GM12878 (cell line): ENCODE measurements around the gene TYSND1. TPM values are rescaled to one million over a fixed set of nuclear protein-coding genes. Genes with fewer than 3 reads are reported as not detected.

Experiments used
- GATAD2B ChIP-seq: fragments of 450-650 bp; conservative IDR thresholded peaks from 2 replicates; pipeline ENCODE4 v1.6.1; 2017; ENCODE audit warnings: low read depth, mild to moderate bottlenecking, moderate library complexity
- IRF3 ChIP-seq: fragments of 450-650 bp; IDR thresholded peaks from 2 replicates; pipeline ENCODE4 v1.6.1; 2014; ENCODE audit warnings: mild to moderate bottlenecking
- JUNB ChIP-seq: IDR thresholded peaks from 2 replicates; pipeline ENCODE4 v1.6.1; 2016; ENCODE audit warnings: antibody characterized with exemption, mild to moderate bottlenecking
- MLLT1 ChIP-seq: fragments of 450-650 bp; IDR thresholded peaks from 2 replicates; pipeline ENCODE4 v1.6.1; 2016; ENCODE audit warnings: mild to moderate bottlenecking
- NFIC ChIP-seq: IDR thresholded peaks from 2 replicates; pipeline ENCODE4 v1.6.1; 2012; ENCODE audit warnings: low read depth, mild to moderate bottlenecking, inconsistent platforms, low read length, moderate library complexity
- NFXL1 ChIP-seq: fragments of 450-650 bp; IDR thresholded peaks from 2 replicates; pipeline ENCODE4 v1.6.1; 2017; ENCODE audit warnings: antibody characterized with exemption, mild to moderate bottlenecking, borderline replicate concordance
- PKNOX1 ChIP-seq: fragments of 450-650 bp; IDR thresholded peaks from 2 replicates; pipeline ENCODE4 v1.6.1; 2016; ENCODE audit warnings: mild to moderate bottlenecking
- POLR2AphosphoS2 ChIP-seq: IDR thresholded peaks from 2 replicates; pipeline ENCODE4 v1.6.1; 2011; ENCODE audit warnings: low read depth, mild to moderate bottlenecking, low read length, improper control_type of control experiment, moderate library complexity
- SIX5 ChIP-seq: IDR thresholded peaks from 2 replicates; pipeline ENCODE4 v1.6.1; 2011; ENCODE audit warnings: mild to moderate bottlenecking, low read depth, low read length, moderate library complexity; ENCODE audit not compliant: severe bottlenecking
- SRF ChIP-seq, 2 experiments: IDR thresholded peaks; 2 replicates each; pipeline ENCODE4 v1.6.1; 2011; ENCODE audit warnings: low read depth in 2 of 2, low read length in 2 of 2, mild to moderate bottlenecking in 1 of 2, moderate library complexity in 1 of 2
- TBL1XR1 ChIP-seq: IDR thresholded peaks from 2 replicates; pipeline ENCODE4 v1.6.1; 2012; ENCODE audit warnings: low read depth, low read length, improper control_type of control experiment
- TCF7 ChIP-seq: IDR thresholded peaks from 2 replicates; pipeline ENCODE4 v1.6.1; 2014; ENCODE audit warnings: antibody characterized with exemption, borderline replicate concordance
- ZBTB4 ChIP-seq: fragments of 450-650 bp; formaldehyde crosslinking; IDR thresholded peaks from 2 replicates; pipeline ENCODE4 v1.4.0; 2022; ENCODE audit warnings: mild to moderate bottlenecking, moderate library complexity
- ZNF217 ChIP-seq: fragments of 450-650 bp; IDR thresholded peaks from 2 replicates; pipeline ENCODE4 v1.6.1; 2017; ENCODE audit warnings: antibody characterized with exemption, mild to moderate bottlenecking
- ZNF622 ChIP-seq: fragments of 450-650 bp; IDR thresholded peaks from 2 replicates; pipeline ENCODE4 v1.6.1; 2017; ENCODE audit warnings: mild to moderate bottlenecking, inconsistent platforms
- polyA plus RNA-seq, 11 experiments: library from polyadenylated mRNA; depleted of rRNA in 4 of 11; unstranded in 6 of 11; stranded (reverse) in 5 of 11; fragments of >200 nt; fragmentation: Nextera tagmentation in 4 of 11; fragmentation: Illumina TruSeq in 1 of 11; extraction: Ambion mirVana in 4 of 11; extraction: Trizol in 1 of 11; gene quantifications; 1 replicate in 1 of 11; 2 replicates in 10 of 11; pipeline versions ENCODE4 v1.2.1 to v1.2.3, GENCODE V29; 2011 to 2016; ENCODE audit warnings: inconsistent platforms in 2 of 11, missing spikeins in 2 of 11, low read depth in 1 of 11
- total RNA-seq, 4 experiments: library from RNA; depleted of rRNA in 3 of 4; stranded (reverse); fragments of >200 nt in 3 of 4; fragmentation: Illumina TruSeq in 1 of 4; extraction: Trizol in 1 of 4; gene quantifications; 2 replicates each; pipeline versions ENCODE4 v1.2.1 to v1.2.3, GENCODE V29; 2013 to 2021
- TF ChIP-seq, protein P1 (sequence below): IDR thresholded peaks from 2 replicates; pipeline ENCODE4 v1.6.1; 2012; ENCODE audit warnings: low read depth, low read length, improper control_type of control experiment
- TF ChIP-seq, protein P2 (sequence below): fragments of 450-650 bp; IDR thresholded peaks from 2 replicates; pipeline ENCODE4 v1.6.1; 2017; ENCODE audit warnings: mild to moderate bottlenecking, moderate library complexity

TYSND1 gene
- total and polyA plus RNA-seq, 10 of the 15 experiments (the other 5 are each of a cell fraction or from before 2014, with no cell fraction given) = 1.9 to 21.4 (median 12.0) TPM

DNA sequence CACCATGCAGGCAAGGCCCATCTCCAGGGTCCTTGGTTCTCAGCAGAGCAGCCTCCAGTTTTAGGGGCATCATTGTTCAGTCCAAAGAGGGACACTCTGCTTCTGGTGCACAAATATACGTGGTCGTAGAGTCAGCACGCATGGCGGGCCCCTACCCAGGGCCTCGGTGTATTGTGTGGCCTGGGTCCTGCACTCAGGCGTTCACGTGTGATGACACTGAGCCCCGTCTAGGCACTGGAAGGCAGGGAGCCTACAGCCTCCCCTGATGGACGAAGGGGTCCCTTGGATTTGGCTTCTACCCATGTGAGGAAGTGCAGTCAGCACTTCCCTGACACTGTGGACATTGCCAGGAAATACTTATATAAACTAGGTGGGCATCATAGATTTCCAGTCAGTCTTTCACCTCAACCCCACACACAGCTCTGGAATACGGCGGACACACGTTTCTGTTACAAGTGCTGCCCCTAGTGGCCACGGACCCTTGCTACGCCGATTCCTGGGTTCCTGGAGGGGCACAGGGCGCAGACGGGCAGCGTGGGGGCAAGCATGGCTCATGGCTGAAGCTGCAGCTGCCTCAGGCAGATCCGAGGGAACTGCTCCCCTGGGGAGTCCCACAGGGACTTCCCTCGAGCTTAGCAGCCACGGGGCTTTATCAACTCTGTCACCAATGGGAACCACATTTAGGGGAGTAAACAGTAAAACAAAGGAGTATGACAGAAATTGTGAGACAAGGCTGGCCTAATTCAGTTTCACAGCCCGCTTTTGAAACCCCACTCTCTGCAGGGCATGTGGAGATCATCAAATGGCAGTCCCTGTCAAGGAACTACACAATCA is 39.3 kb downstream of the TYSND1 start (continued):
- TF ChIP-seq GATAD2B (peak; percentile 99), MLLT1 (no peak), TBL1XR1 (0 out of 2 replicates have a peak, but pooled peaks have one; percentile 26), NFIC (peak; percentile 27; the same call in 1 of the 2 replicates), POLR2AphosphoS2 (no peak), SIX5 (no peak), SRF (IDR thresholded peaks at IDR 0.05; ENCODE audit: low read depth in 2 of 2, low read length in 2 of 2) (no peak), PKNOX1 (peak; percentile 67; the same call in 1 of the 2 replicates), ZNF622 (no peak), ZNF217 (no peak; the same call in 1 of the 2 replicates), NFXL1 (no peak), IRF3 (no peak), JUNB (peak; percentile 31; the same call in 1 of the 2 replicates), ZBTB4 (CRISPR knock-in tag) (no peak), TCF7 (peak; percentile 64)
- TF ChIP-seq, protein P1, sequence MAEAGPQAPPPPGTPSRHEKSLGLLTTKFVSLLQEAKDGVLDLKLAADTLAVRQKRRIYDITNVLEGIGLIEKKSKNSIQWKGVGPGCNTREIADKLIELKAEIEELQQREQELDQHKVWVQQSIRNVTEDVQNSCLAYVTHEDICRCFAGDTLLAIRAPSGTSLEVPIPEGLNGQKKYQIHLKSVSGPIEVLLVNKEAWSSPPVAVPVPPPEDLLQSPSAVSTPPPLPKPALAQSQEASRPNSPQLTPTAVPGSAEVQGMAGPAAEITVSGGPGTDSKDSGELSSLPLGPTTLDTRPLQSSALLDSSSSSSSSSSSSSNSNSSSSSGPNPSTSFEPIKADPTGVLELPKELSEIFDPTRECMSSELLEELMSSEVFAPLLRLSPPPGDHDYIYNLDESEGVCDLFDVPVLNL = no peak
- TF ChIP-seq, protein P2, sequence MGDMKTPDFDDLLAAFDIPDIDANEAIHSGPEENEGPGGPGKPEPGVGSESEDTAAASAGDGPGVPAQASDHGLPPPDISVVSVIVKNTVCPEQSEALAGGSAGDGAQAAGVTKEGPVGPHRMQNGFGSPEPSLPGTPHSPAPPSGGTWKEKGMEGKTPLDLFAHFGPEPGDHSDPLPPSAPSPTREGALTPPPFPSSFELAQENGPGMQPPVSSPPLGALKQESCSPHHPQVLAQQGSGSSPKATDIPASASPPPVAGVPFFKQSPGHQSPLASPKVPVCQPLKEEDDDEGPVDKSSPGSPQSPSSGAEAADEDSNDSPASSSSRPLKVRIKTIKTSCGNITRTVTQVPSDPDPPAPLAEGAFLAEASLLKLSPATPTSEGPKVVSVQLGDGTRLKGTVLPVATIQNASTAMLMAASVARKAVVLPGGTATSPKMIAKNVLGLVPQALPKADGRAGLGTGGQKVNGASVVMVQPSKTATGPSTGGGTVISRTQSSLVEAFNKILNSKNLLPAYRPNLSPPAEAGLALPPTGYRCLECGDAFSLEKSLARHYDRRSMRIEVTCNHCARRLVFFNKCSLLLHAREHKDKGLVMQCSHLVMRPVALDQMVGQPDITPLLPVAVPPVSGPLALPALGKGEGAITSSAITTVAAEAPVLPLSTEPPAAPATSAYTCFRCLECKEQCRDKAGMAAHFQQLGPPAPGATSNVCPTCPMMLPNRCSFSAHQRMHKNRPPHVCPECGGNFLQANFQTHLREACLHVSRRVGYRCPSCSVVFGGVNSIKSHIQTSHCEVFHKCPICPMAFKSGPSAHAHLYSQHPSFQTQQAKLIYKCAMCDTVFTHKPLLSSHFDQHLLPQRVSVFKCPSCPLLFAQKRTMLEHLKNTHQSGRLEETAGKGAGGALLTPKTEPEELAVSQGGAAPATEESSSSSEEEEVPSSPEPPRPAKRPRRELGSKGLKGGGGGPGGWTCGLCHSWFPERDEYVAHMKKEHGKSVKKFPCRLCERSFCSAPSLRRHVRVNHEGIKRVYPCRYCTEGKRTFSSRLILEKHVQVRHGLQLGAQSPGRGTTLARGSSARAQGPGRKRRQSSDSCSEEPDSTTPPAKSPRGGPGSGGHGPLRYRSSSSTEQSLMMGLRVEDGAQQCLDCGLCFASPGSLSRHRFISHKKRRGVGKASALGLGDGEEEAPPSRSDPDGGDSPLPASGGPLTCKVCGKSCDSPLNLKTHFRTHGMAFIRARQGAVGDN = peak; percentile 100
